MCF 10A (cell line): ENCODE measurements around the gene NYAP2. TPM values are rescaled to one million over a fixed set of nuclear protein-coding genes. Genes with fewer than 3 reads are reported as not detected.

Source experiments
- BruUV-seq: library from RNA; stranded (reverse); fragments of 400-500 nt; replicated peaks from 2 replicates; lab custom pipeline; 2021; lab: Mats Ljungman, UMichigan
- CTCF ChIA-PET: fragments of 300-600 bp; sonication (Branson Sonifier 250); formaldehyde crosslinking; extraction: SDS; loops from one replicate; lab custom pipeline; 2021; ENCODE audit warnings: antibody characterized with exemption, inconsistent platforms; lab: Yijun Ruan, JAX
- POLR2A ChIA-PET: fragments of 300-600, 350-650 bp; sonication (Branson Sonifier 250); formaldehyde crosslinking; extraction: SDS; loops from one replicate; lab custom pipeline; 2020; ENCODE audit warnings: antibody characterized with exemption, inconsistent platforms; lab: Yijun Ruan, JAX
- DNase-seq: peaks from one replicate; pipeline ENCODE4 v3.0.0-alpha.2; 2018; ENCODE audit not compliant: unreplicated experiment
- H3K27ac Mint-ChIP-seq: one replicate; pipeline ENCODE4 v1.8.0; 2022; ENCODE audit warnings: mild to moderate bottlenecking, low read depth, mixed read lengths; ENCODE audit not compliant: unreplicated experiment
- H3K27me3 Mint-ChIP-seq: one replicate; pipeline ENCODE4 v1.8.0; 2022; ENCODE audit warnings: mixed read lengths; ENCODE audit not compliant: insufficient read depth, unreplicated experiment
- H3K36me3 Mint-ChIP-seq: one replicate; pipeline ENCODE4 v1.8.0; 2022; ENCODE audit warnings: mild to moderate bottlenecking, moderate library complexity, mixed read lengths; ENCODE audit not compliant: insufficient read depth, unreplicated experiment
- H3K4me1 Mint-ChIP-seq: one replicate; pipeline ENCODE4 v1.8.0; 2022; ENCODE audit warnings: mixed read lengths; ENCODE audit not compliant: insufficient read depth, unreplicated experiment
- H3K4me3 Mint-ChIP-seq: one replicate; pipeline ENCODE4 v1.8.0; 2022; ENCODE audit warnings: mild to moderate bottlenecking, moderate library complexity, mixed read lengths; ENCODE audit not compliant: unreplicated experiment
- H3K9me3 Mint-ChIP-seq: one replicate; pipeline ENCODE4 v1.8.0; 2022; ENCODE audit warnings: mixed read lengths; ENCODE audit not compliant: unreplicated experiment
- CTCF ChIP-seq: fragments of 200-600 bp; IDR thresholded peaks from one replicate; pipeline ENCODE4 v1.8.0; 2022; ENCODE audit warnings: antibody characterized with exemption, mild to moderate bottlenecking; ENCODE audit not compliant: unreplicated experiment
- intact Hi-C: fragments of 100-400 bp; cut with micrococcal nuclease; formaldehyde crosslinking; loops from 2 replicates; pipeline ENCODE4 v1.14.1; 2022
- total RNA-seq: library from RNA; stranded (reverse); gene quantifications from 2 replicates; pipeline ENCODE4 v1.2.3, GENCODE V29; 2022

Gene NYAP2
- total RNA-seq, 1 experiment from 2014 or later, result not detected

DNA sequence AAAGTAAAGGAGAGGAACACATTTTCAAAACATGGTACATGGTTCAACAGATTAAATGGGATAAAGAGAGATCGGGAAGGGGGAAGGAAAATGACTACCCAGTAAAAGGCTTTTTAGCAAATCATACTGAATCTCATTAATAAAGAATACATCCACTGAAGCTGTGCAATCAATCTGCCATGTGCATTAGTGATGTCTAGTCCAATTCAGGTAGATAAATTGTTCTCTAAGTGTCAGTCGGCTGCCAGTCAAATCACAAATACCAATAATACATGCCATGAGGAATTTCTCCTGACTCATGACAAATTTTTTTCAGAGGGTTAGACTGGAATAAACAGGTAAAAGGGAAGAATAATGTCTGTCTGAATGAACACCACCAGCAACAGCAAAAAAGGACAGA is 22.6 kb downstream of the NYAP2 start:
- Mint-ChIP-seq H3K27me3 (peaks cover 70% of the 10 kb centered on the region), H3K9me3 (no peaks in the 10 kb centered on the region), H3K4me1 (no peaks in the 10 kb centered on the region), H3K4me3 (no peak overlapping the region), H3K27ac (no peak overlapping the region), H3K36me3 (no peaks in the 10 kb centered on the region)
- ChIA-PET CTCF (interaction anchor here (0.6 kb wide), 1 partner anchor 303 kb away, joined by 4 read pairs; no protein-coding TSS in a partner anchor), POLR2A (interaction anchor here (0.7 kb wide), 1 partner anchor 35 kb away, joined by 3 read pairs; no protein-coding TSS in a partner anchor)
- no peak for DNase-seq
- TF ChIP-seq CTCF, result no peak
- BruUV-seq, result no TSS peak
- intact Hi-C loops, result no loop called here

DNA sequence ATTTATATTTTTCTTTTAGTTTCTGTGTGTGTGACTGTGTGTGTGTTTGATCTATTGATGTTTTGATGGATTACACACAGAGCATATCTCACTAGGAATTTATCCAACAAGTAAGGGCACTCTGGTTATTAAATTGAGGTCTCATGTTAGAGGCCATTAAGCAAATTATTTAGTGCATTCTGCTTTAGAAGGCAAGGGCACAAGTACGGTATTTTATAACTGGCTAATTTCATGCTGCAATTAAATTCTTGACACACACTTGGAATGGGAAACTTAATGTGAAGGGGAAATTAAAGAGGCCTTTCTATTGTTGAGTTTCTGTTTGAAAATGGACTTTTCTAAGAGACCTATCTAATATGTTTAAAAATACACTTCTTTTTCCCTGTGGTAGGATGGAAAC is 25.8 kb downstream of the NYAP2 start:
- Mint-ChIP-seq H3K36me3 (no peaks in the 10 kb centered on the region), H3K27me3 (peaks cover 65% of the 10 kb centered on the region), H3K4me3 (no peak overlapping the region), H3K4me1 (no peaks in the 10 kb centered on the region), H3K27ac (no peak overlapping the region), H3K9me3 (no peaks in the 10 kb centered on the region)
- TF ChIP-seq CTCF, result no peak
- no peak for DNase-seq
- ChIA-PET CTCF (no interaction called here), POLR2A (no interaction called here)
- intact Hi-C loops, result no loop called here
- no TSS peak for BruUV-seq

DNA sequence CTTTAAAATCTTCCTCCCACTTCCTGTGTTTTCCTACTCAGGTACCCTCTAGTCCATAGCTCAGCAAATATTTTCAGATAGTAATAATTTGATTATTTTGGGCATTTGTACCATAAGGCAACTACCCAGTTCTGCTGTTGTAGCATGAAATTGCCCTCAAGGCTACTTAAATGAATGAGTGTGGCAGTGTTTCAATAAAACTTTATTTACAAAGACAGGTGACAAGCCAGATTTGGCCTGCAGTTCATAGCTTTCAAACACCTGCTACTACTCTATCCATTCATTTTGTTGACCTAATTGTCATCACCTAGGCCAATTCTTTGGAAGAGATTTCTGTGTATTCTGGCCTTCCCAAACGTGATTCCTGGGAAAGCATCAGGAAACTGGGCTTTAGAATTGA is 28.9 kb downstream of the NYAP2 start:
- intact Hi-C loops, result no loop called here
- Mint-ChIP-seq H3K27ac (no peak overlapping the region), H3K36me3 (no peaks in the 10 kb centered on the region), H3K4me3 (no peak overlapping the region), H3K9me3 (no peaks in the 10 kb centered on the region), H3K4me1 (no peaks in the 10 kb centered on the region), H3K27me3 (peaks cover 56% of the 10 kb centered on the region)
- BruUV-seq, result no TSS peak
- ChIA-PET POLR2A (interaction anchor here (0.5 kb wide), 1 partner anchor 121 kb away, joined by 3 read pairs; no protein-coding TSS in a partner anchor), CTCF (no interaction called here)
- TF ChIP-seq CTCF, result no peak
- DNase-seq, result no peak

DNA sequence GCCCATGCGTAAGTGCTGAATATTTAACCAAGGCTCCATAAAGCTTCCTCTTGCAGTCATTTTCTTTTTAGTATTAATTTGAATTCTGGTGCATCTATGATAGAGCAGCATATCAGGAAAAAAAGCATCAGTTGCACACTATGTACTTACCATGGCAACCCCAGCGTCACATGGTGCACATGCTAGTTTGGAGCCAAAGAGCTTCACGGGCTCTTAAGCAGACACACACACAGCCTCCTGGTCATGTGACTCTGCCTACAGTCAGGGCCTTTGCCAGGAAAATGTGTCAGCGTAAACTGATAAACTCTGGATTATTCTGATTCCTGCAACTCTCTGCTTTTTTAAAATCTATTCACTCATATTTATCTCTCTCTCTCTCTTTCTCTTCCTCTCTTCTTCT is 30.2 kb downstream of the NYAP2 start:
- CTCF ChIA-PET, result no interaction called here
- H3K27ac Mint-ChIP-seq, result no peak overlapping the region
- no peak overlapping the region for H3K4me3 Mint-ChIP-seq
- POLR2A ChIA-PET, result interaction anchor here (0.7 to 0.9 kb wide), 2 partner anchors 14 to 186 kb away, joined by 3 read pairs; no protein-coding TSS in a partner anchor
- DNase-seq, result peak; percentile 13
- no TSS peak for BruUV-seq
- peaks cover 51% of the 10 kb centered on the region for H3K27me3 Mint-ChIP-seq
- no peaks in the 10 kb centered on the region for H3K9me3 Mint-ChIP-seq
- no peaks in the 10 kb centered on the region for H3K4me1 Mint-ChIP-seq
- H3K36me3 Mint-ChIP-seq, result no peaks in the 10 kb centered on the region
- TF ChIP-seq CTCF, result no peak
- intact Hi-C loops, result no loop called here
